Transverse colon (tissue), 4 donors: ENCODE data around the gene EIF2AK2.

Experiments
- EP300 ChIP-seq: sonication (generic); formaldehyde crosslinking; IDR thresholded peaks from one replicate; pipeline ENCODE4 v1.6.1; 2017; ENCODE audit warnings: antibody characterized with exemption, low read depth
- POLR2A ChIP-seq: fragments of 450-650 bp; IDR thresholded peaks from one replicate; pipeline ENCODE4 v1.6.1; 2016; ENCODE audit warnings: antibody characterized with exemption, mild to moderate bottlenecking, moderate library complexity
- POLR2AphosphoS5 ChIP-seq, 3 donors: sonication (generic); formaldehyde crosslinking; IDR thresholded peaks; one replicate each; pipeline ENCODE4 v1.6.1; 2016; ENCODE audit warnings: antibody characterized with exemption in 3 of 3
- TF ChIP-seq, protein P1 (sequence below), 5 experiments: fragments of 200-600 bp in 3 of 5; fragments of 450-650 bp in 2 of 5; sonication (generic) in 3 of 5; IDR thresholded peaks; 1 replicate in 2 of 5; 2 replicates in 3 of 5; pipeline ENCODE4 v1.5.1; 2016 to 2017; ENCODE audit warnings: antibody characterized with exemption in 5 of 5, inconsistent platforms in 3 of 5, mild to moderate bottlenecking in 2 of 5, moderate library complexity in 1 of 5

DNA sequence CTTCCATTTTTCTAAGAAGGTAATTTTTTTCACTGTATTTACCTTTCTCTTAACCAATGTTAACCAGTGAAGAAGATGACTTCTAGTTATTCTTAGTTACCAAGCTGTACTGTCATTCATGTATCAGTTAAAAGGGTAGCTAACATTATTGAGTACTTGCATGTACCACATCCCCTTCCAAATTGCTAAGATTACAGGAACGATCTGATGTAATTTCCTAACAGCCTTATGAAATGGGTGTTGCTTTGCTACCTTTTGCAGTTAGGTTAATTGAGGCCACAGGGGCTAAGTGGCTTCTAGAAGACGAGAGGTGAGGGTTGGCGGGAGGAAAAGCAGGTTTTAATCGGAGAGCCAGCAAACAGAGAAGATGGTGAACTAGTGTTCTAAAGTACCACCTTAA is 33.5 kb upstream of the EIF2AK2 start:
- TF ChIP-seq, protein P1, sequence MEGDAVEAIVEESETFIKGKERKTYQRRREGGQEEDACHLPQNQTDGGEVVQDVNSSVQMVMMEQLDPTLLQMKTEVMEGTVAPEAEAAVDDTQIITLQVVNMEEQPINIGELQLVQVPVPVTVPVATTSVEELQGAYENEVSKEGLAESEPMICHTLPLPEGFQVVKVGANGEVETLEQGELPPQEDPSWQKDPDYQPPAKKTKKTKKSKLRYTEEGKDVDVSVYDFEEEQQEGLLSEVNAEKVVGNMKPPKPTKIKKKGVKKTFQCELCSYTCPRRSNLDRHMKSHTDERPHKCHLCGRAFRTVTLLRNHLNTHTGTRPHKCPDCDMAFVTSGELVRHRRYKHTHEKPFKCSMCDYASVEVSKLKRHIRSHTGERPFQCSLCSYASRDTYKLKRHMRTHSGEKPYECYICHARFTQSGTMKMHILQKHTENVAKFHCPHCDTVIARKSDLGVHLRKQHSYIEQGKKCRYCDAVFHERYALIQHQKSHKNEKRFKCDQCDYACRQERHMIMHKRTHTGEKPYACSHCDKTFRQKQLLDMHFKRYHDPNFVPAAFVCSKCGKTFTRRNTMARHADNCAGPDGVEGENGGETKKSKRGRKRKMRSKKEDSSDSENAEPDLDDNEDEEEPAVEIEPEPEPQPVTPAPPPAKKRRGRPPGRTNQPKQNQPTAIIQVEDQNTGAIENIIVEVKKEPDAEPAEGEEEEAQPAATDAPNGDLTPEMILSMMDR (IDR thresholded peaks at IDR 0.05) = no peak
- TF ChIP-seq POLR2AphosphoS5 (IDR thresholded peaks at IDR 0.05) = no peak
- no peak for TF ChIP-seq POLR2A
- no peak for TF ChIP-seq EP300
